Prostate gland (tissue), 2 donors: Measurements from ENCODE around the gene GOLT1A. TPM values are rescaled to one million over a fixed set of nuclear protein-coding genes. Genes with fewer than 3 reads are reported as not detected.

Experiments
- DNase-seq: peaks from one replicate; pipeline ENCODE4 v3.0.0-alpha.2; 2019; ENCODE audit warnings: low spot score
- H3K27ac ChIP-seq, 2 donors: fragments of 200-600 bp; sonication (generic); 2 replicates each; pipeline ENCODE4 v1.5.1; 2017 to 2019
- H3K27me3 ChIP-seq: fragments of 200-600 bp; sonication (generic); replicated peaks from 2 replicates; pipeline ENCODE4 v1.5.1; 2019; ENCODE audit not compliant: insufficient read depth
- H3K36me3 ChIP-seq, 2 donors: fragments of 200-600 bp; sonication (generic); 1 replicate in 1 of 2; 2 replicates in 1 of 2; pipeline versions ENCODE4 v1.5.1 to v1.8.1; 2017 to 2019
- H3K4me1 ChIP-seq: fragments of 200-600 bp; sonication (generic); replicated peaks from 2 replicates; pipeline ENCODE4 v1.5.1; 2019
- H3K4me3 ChIP-seq, 2 donors: fragments of 200-600 bp; sonication (generic); 2 replicates each; pipeline ENCODE4 v1.5.1; 2017 to 2019
- H3K9me3 ChIP-seq: fragments of 200-600 bp; sonication (generic); 2 replicates; pipeline ENCODE4 v1.5.1; 2017
- CTCF ChIP-seq, 4 experiments: fragments of 200-600 bp in 2 of 4; fragments of 450-650 bp in 2 of 4; sonication (generic) in 2 of 4; IDR thresholded peaks; 1 replicate in 3 of 4; 2 replicates in 1 of 4; pipeline ENCODE4 v1.5.1; 2016 to 2019; ENCODE audit warnings: antibody characterized with exemption in 4 of 4, mild to moderate bottlenecking in 2 of 4, moderate library complexity in 2 of 4
- POLR2A ChIP-seq: fragments of 450-650 bp; IDR thresholded peaks from one replicate; pipeline ENCODE4 v1.6.1; 2016; ENCODE audit warnings: antibody characterized with exemption, mild to moderate bottlenecking
- POLR2AphosphoS5 ChIP-seq: sonication (generic); formaldehyde crosslinking; IDR thresholded peaks from one replicate; pipeline ENCODE4 v1.6.1; 2017; ENCODE audit warnings: antibody characterized with exemption
- WGBS: methylation state at CpG from one replicate; pipeline ENCODE4 v1.1.5; 2018; 5-methylcytosine and 5-hydroxymethylcytosine counted together
- intact Hi-C: fragments of 100-400 bp; cut with DNase I; formaldehyde crosslinking; loops from one replicate; pipeline ENCODE4 v1.14.2; 2022
- total RNA-seq, 2 donors: library from RNA; depleted of rRNA; stranded (reverse); fragments of >200 nt; gene quantifications; one replicate each; pipeline ENCODE4 v1.1.0, GENCODE V29; 2016

The GOLT1A gene
- total RNA-seq, 2 donors from 2014 or later, result 3.0 to 3.6 TPM

GRCh38 chr1:204261266-204261665 is 47.5 kb upstream of the GOLT1A start:
- WGBS, result 92% methylated on average over 12 of the region's 12 CpGs
- DNase-seq, result no peak
- no peaks in the 10 kb centered on the region for H3K27me3 ChIP-seq
- TF ChIP-seq CTCF (IDR thresholded peaks at IDR 0.05) (no peak), POLR2AphosphoS5 (no peak), POLR2A (no peak)
- intact Hi-C loops, result loop anchor here (5.0 kb wide), 1 partner anchor 91 kb away; no protein-coding TSS in a partner anchor
- peaks cover 10% of the 10 kb centered on the region for H3K4me1 ChIP-seq
- H3K36me3 ChIP-seq, result no peaks in the 10 kb centered on the region
- no peaks in the 10 kb centered on the region for H3K9me3 ChIP-seq
- H3K4me3 ChIP-seq, result no peak overlapping the region
- no peak overlapping the region for H3K27ac ChIP-seq

- TF ChIP-seq CTCF (IDR thresholded peaks at IDR 0.05), result no peak
- no peak for TF ChIP-seq POLR2AphosphoS5
- no peak overlapping the region for H3K27ac ChIP-seq
- no peaks in the 10 kb centered on the region for H3K27me3 ChIP-seq
- 91% methylated on average over 14 of the region's 14 CpGs for WGBS
- DNase-seq, result no peak
- H3K4me3 ChIP-seq, result no peak overlapping the region
- no peaks in the 10 kb centered on the region for H3K36me3 ChIP-seq
- intact Hi-C loops, result loop anchor here (5.0 kb wide), 1 partner anchor 92 kb away; no protein-coding TSS in a partner anchor
- H3K9me3 ChIP-seq, result no peaks in the 10 kb centered on the region
- peaks cover 14% of the 10 kb centered on the region for H3K4me1 ChIP-seq
These were observed 46.9 kb upstream of the GOLT1A start for GRCh38 chr1:204260601-204261197.

GRCh38 chr1:204259782-204260181 is 46.0 kb upstream of the GOLT1A start:
- intact Hi-C loops, result loop anchor here (5.0 kb wide), 2 partner anchors 48 to 93 kb away; no protein-coding TSS in a partner anchor
- no peaks in the 10 kb centered on the region for H3K9me3 ChIP-seq
- H3K36me3 ChIP-seq, result no peaks in the 10 kb centered on the region
- no peaks in the 10 kb centered on the region for H3K27me3 ChIP-seq
- TF ChIP-seq POLR2AphosphoS5 (no peak), POLR2A (no peak), CTCF (IDR thresholded peaks at IDR 0.05) (no peak)
- no peak overlapping the region for H3K4me3 ChIP-seq
- WGBS, result 95% methylated on average over 5 of the region's 5 CpGs
- H3K27ac ChIP-seq, result no peak overlapping the region
- no peak for DNase-seq
- peaks cover 18% of the 10 kb centered on the region for H3K4me1 ChIP-seq

GRCh38 chr1:204259196-204259595 is 45.4 kb upstream of the GOLT1A start:
- Histone ChIP-seq H3K36me3 (no peaks in the 10 kb centered on the region), H3K4me3 (no peak overlapping the region), H3K27ac (no peak overlapping the region), H3K9me3 (no peaks in the 10 kb centered on the region), H3K27me3 (no peaks in the 10 kb centered on the region), H3K4me1 (peaks cover 18% of the 10 kb centered on the region)
- intact Hi-C loops, result loop anchor here (5.0 kb wide), 1 partner anchor 48 kb away; no protein-coding TSS in a partner anchor
- TF ChIP-seq POLR2A, result no peak
- TF ChIP-seq CTCF (IDR thresholded peaks at IDR 0.05), result no peak
- WGBS, result 89% methylated on average over 18 of the region's 18 CpGs
- no peak for DNase-seq
